Mesenchymal stem cell (in vitro differentiated cells and primary cell): ENCODE data around the gene THBS4.

ENCODE experiments used
- DNase-seq: peaks from one replicate; pipeline ENCODE4 v3.0.0-alpha.2; 2013
- H2AFZ ChIP-seq: one replicate; pipeline ENCODE4 v1.6.1; 2013; ENCODE audit warnings: low read depth, mild to moderate bottlenecking, control low read depth, inconsistent platforms, low read length, moderate library complexity
- H2AK5ac ChIP-seq: 2 replicates; pipeline ENCODE4 v1.6.1; 2013; ENCODE audit warnings: low read length, moderate library complexity, mild to moderate bottlenecking, inconsistent platforms; ENCODE audit not compliant: severe bottlenecking
- H2BK120ac ChIP-seq: one replicate; pipeline ENCODE4 v1.6.1; 2013; ENCODE audit warnings: low read depth, mild to moderate bottlenecking, inconsistent platforms, low read length, moderate library complexity
- H2BK12ac ChIP-seq, 2 experiments: one replicate each; pipeline ENCODE4 v1.6.1; 2013; ENCODE audit warnings: inconsistent platforms in 2 of 2, low read length in 2 of 2, mild to moderate bottlenecking in 2 of 2, moderate library complexity in 2 of 2, control low read depth in 1 of 2
- H2BK15ac ChIP-seq: one replicate; pipeline ENCODE4 v1.6.1; 2013; ENCODE audit warnings: mild to moderate bottlenecking, low read depth, inconsistent platforms; ENCODE audit not compliant: poor library complexity, severe bottlenecking
- H2BK5ac ChIP-seq: 2 replicates; pipeline ENCODE4 v1.6.1; 2013; ENCODE audit warnings: low read depth, mild to moderate bottlenecking, low read length, control low read depth, inconsistent platforms; ENCODE audit not compliant: poor library complexity, severe bottlenecking
- H3K14ac ChIP-seq, 2 experiments: one replicate each; pipeline ENCODE4 v1.6.1; 2013; ENCODE audit warnings: inconsistent platforms in 2 of 2, low read length in 2 of 2, control low read depth in 1 of 2, mild to moderate bottlenecking in 1 of 2, moderate library complexity in 1 of 2
- H3K18ac ChIP-seq, 2 experiments: one replicate each; pipeline ENCODE4 v1.6.1; 2013; ENCODE audit warnings: inconsistent platforms in 2 of 2, low read length in 2 of 2, control low read depth in 1 of 2, low read depth in 1 of 2, mild to moderate bottlenecking in 1 of 2
- H3K23ac ChIP-seq, 2 experiments: one replicate each; pipeline ENCODE4 v1.6.1; 2013; ENCODE audit warnings: inconsistent platforms in 2 of 2, low read length in 2 of 2, mild to moderate bottlenecking in 2 of 2, moderate library complexity in 2 of 2, control low read depth in 1 of 2
- H3K27ac ChIP-seq: 2 replicates; pipeline ENCODE4 v1.5.1; 2013; ENCODE audit warnings: mild to moderate bottlenecking, moderate library complexity, low read length, control low read depth, inconsistent platforms; ENCODE audit not compliant: poor library complexity, severe bottlenecking
- H3K27me3 ChIP-seq, 2 experiments: 2 replicates each; pipeline versions ENCODE4 v1.6.1 to v1.7.0; 2013; ENCODE audit warnings: low read length in 2 of 2, mild to moderate bottlenecking in 2 of 2, moderate library complexity in 2 of 2, control low read depth in 1 of 2, inconsistent platforms in 1 of 2; ENCODE audit not compliant: control insufficient read depth in 1 of 2, insufficient read depth in 1 of 2
- H3K36me3 ChIP-seq, 2 experiments: 2 replicates each; pipeline versions ENCODE4 v1.6.1 to v1.7.0; 2013; ENCODE audit warnings: low read length in 2 of 2, control low read depth in 1 of 2, inconsistent platforms in 1 of 2, low read depth in 1 of 2, mild to moderate bottlenecking in 1 of 2; ENCODE audit not compliant: insufficient read depth in 2 of 2, control insufficient read depth in 1 of 2
- H3K4ac ChIP-seq, 2 experiments: one replicate each; pipeline ENCODE4 v1.6.1; 2013; ENCODE audit warnings: inconsistent platforms in 2 of 2, low read length in 2 of 2, mild to moderate bottlenecking in 2 of 2, moderate library complexity in 2 of 2, control low read depth in 1 of 2, low read depth in 1 of 2
- H3K4me1 ChIP-seq: 2 replicates; pipeline ENCODE4 v1.6.1; 2013; ENCODE audit warnings: low read depth, low read length, control low read depth; ENCODE audit not compliant: control insufficient read depth, insufficient read depth
- H3K4me2 ChIP-seq: 2 replicates; pipeline ENCODE4 v1.6.1; 2013; ENCODE audit warnings: low read length, mild to moderate bottlenecking, inconsistent platforms; ENCODE audit not compliant: poor library complexity, severe bottlenecking
- H3K4me3 ChIP-seq, 2 experiments: 2 replicates each; pipeline versions ENCODE4 v1.5.1 to v1.7.0; 2013; ENCODE audit warnings: low read length in 2 of 2, mild to moderate bottlenecking in 2 of 2, control low read depth in 1 of 2, low read depth in 1 of 2; ENCODE audit not compliant: insufficient read depth in 1 of 2
- H3K79me1 ChIP-seq: replicated peaks from 2 replicates; pipeline ENCODE4 v1.6.1; 2013; ENCODE audit warnings: mild to moderate bottlenecking, control low read depth, low read length, inconsistent platforms; ENCODE audit not compliant: poor library complexity, severe bottlenecking
- H3K9ac ChIP-seq: 2 replicates; pipeline ENCODE4 v1.7.0; 2013; ENCODE audit warnings: mild to moderate bottlenecking, low read length, moderate library complexity
- H3K9me3 ChIP-seq: 2 replicates; pipeline ENCODE4 v1.7.0; 2013; ENCODE audit warnings: mild to moderate bottlenecking, low read length; ENCODE audit not compliant: control insufficient read depth
- H4K8ac ChIP-seq: one replicate; pipeline ENCODE4 v1.6.1; 2013; ENCODE audit warnings: inconsistent platforms, mild to moderate bottlenecking, low read length, moderate library complexity
- H4K91ac ChIP-seq: one replicate; pipeline ENCODE4 v1.6.1; 2013; ENCODE audit warnings: mild to moderate bottlenecking, low read length, inconsistent platforms
- WGBS: methylation state at CpG from one replicate; pipeline ENCODE4 v1.1.7; 2013; ENCODE audit warnings: mixed read lengths; 5-methylcytosine and 5-hydroxymethylcytosine counted together

The THBS4 gene

GRCh38 chr5:80119372-80119771 is 84.2 kb downstream of the THBS4 start:
- peaks cover 4% of the 10 kb centered on the region for H3K9me3 ChIP-seq
- no peak overlapping the region for H2BK120ac ChIP-seq
- no peak overlapping the region for H2BK15ac ChIP-seq
- H2BK12ac ChIP-seq, result no peak overlapping the region
- no peak overlapping the region for H3K27ac ChIP-seq
- no peaks in the 10 kb centered on the region for H3K27me3 ChIP-seq
- no peak overlapping the region for H3K4ac ChIP-seq
- H2AK5ac ChIP-seq, result no peak overlapping the region
- no peaks in the 10 kb centered on the region for H3K36me3 ChIP-seq
- 96% methylated on average over 2 of the region's 2 CpGs for WGBS
- no peak overlapping the region for H2BK5ac ChIP-seq
- H3K18ac ChIP-seq, result no peak overlapping the region
- no peak overlapping the region for H3K14ac ChIP-seq
- no peak overlapping the region for H3K23ac ChIP-seq
- no peak overlapping the region for H3K4me2 ChIP-seq
- H3K4me1 ChIP-seq, result no peaks in the 10 kb centered on the region
- H2AFZ ChIP-seq, result no peak overlapping the region
- H4K8ac ChIP-seq, result no peak overlapping the region
- H3K79me1 ChIP-seq, result no peaks in the 10 kb centered on the region
- H4K91ac ChIP-seq, result no peak overlapping the region
- DNase-seq, result no peak
- no peak overlapping the region for H3K9ac ChIP-seq
- H3K4me3 ChIP-seq, result no peak overlapping the region

- no peak overlapping the region for H3K4me2 ChIP-seq
- no peak overlapping the region for H2BK15ac ChIP-seq
- no peak overlapping the region for H3K27ac ChIP-seq
- 96% methylated on average over 2 of the region's 2 CpGs for WGBS
- no peaks in the 10 kb centered on the region for H3K36me3 ChIP-seq
- no peak for DNase-seq
- no peaks in the 10 kb centered on the region for H3K27me3 ChIP-seq
- no peak overlapping the region for H2BK120ac ChIP-seq
- peaks cover 2% of the 10 kb centered on the region for H3K4me1 ChIP-seq
- no peak overlapping the region for H3K23ac ChIP-seq
- H3K79me1 ChIP-seq, result no peaks in the 10 kb centered on the region
- H3K9me3 ChIP-seq, result peaks cover 2% of the 10 kb centered on the region
- H2AFZ ChIP-seq, result no peak overlapping the region
- H2AK5ac ChIP-seq, result no peak overlapping the region
- H2BK5ac ChIP-seq, result no peak overlapping the region
- no peak overlapping the region for H4K8ac ChIP-seq
- H3K4ac ChIP-seq, result no peak overlapping the region
- H4K91ac ChIP-seq, result no peak overlapping the region
- no peak overlapping the region for H3K18ac ChIP-seq
- H2BK12ac ChIP-seq, result no peak overlapping the region
- no peak overlapping the region for H3K9ac ChIP-seq
- H3K4me3 ChIP-seq, result no peak overlapping the region
- no peak overlapping the region for H3K14ac ChIP-seq
These were observed 87.4 kb downstream of the THBS4 start for GRCh38 chr5:80122579-80122978.

- Histone ChIP-seq H3K27ac (no peak overlapping the region), H2BK12ac (no peak overlapping the region), H3K36me3 (no peaks in the 10 kb centered on the region), H3K4me1 (peaks cover 2% of the 10 kb centered on the region), H3K9me3 (no peaks in the 10 kb centered on the region), H3K4me3 (no peak overlapping the region), H2AK5ac (no peak overlapping the region), H2BK5ac (no peak overlapping the region), H2AFZ (no peak overlapping the region), H4K8ac (no peak overlapping the region), H3K4ac (no peak overlapping the region), H3K79me1 (no peaks in the 10 kb centered on the region), H3K4me2 (no peak overlapping the region), H2BK15ac (no peak overlapping the region), H2BK120ac (no peak overlapping the region), H3K14ac (peak overlapping the region in 1 of 2 experiments; percentile 42), H4K91ac (no peak overlapping the region), H3K9ac (no peak overlapping the region), H3K18ac (no peak overlapping the region), H3K23ac (no peak overlapping the region), H3K27me3 (no peaks in the 10 kb centered on the region)
- no peak for DNase-seq
- WGBS, result 87% methylated on average over 8 of the region's 9 CpGs
These were observed 89.2 kb downstream of the THBS4 start for GRCh38 chr5:80124121-80124918.

- H3K36me3 ChIP-seq, result no peaks in the 10 kb centered on the region
- no peak overlapping the region for H3K23ac ChIP-seq
- 86% methylated on average over 11 of the region's 11 CpGs for WGBS
- H2BK15ac ChIP-seq, result no peak overlapping the region
- H3K27ac ChIP-seq, result no peak overlapping the region
- no peak for DNase-seq
- H3K14ac ChIP-seq, result no peak overlapping the region
- no peak overlapping the region for H2BK5ac ChIP-seq
- H2AFZ ChIP-seq, result no peak overlapping the region
- H3K18ac ChIP-seq, result no peak overlapping the region
- no peak overlapping the region for H3K4ac ChIP-seq
- H3K4me2 ChIP-seq, result no peak overlapping the region
- no peak overlapping the region for H2AK5ac ChIP-seq
- no peak overlapping the region for H2BK120ac ChIP-seq
- no peak overlapping the region for H2BK12ac ChIP-seq
- peak overlapping the region in 1 of 2 experiments; percentile 12 for H3K4me3 ChIP-seq
- H3K79me1 ChIP-seq, result no peaks in the 10 kb centered on the region
- H4K91ac ChIP-seq, result no peak overlapping the region
- H3K9me3 ChIP-seq, result no peaks in the 10 kb centered on the region
- no peaks in the 10 kb centered on the region for H3K27me3 ChIP-seq
- no peak overlapping the region for H4K8ac ChIP-seq
- peaks cover 2% of the 10 kb centered on the region for H3K4me1 ChIP-seq
- peak overlapping the region; percentile 72 for H3K9ac ChIP-seq
These were observed 90.1 kb downstream of the THBS4 start for GRCh38 chr5:80125022-80125961.
